Measurements from ENCODE around the gene GABRG3. TPM values are rescaled to one million over a fixed set of nuclear protein-coding genes. Genes with fewer than 3 reads are reported as not detected.

GABRG3 gene
- total RNA-seq, 1 experiment from 2014 or later = 0.15 TPM

- H3K23me2 ChIP-seq (ENCODE audit: insufficient read length, low read depth, low read length, poor library complexity, severe bottlenecking) = no peaks in the 10 kb centered on the region
- no peak overlapping the region for H2AK5ac ChIP-seq (ENCODE audit: insufficient read length, low read length)
- H3K9ac ChIP-seq (ENCODE audit: extremely low read depth, insufficient read length, low read length) = no peak overlapping the region
- H4K91ac ChIP-seq (ENCODE audit: insufficient read length, low read depth, low read length) = no peak overlapping the region
- no peak overlapping the region for H4K5ac ChIP-seq (ENCODE audit: insufficient read length, low read depth, low read length)
- no peak overlapping the region for H4K8ac ChIP-seq (replicated peaks; ENCODE audit: insufficient read length, low read depth, low read length)
- H2BK20ac ChIP-seq (ENCODE audit: low read depth, low read length, poor library complexity, severe bottlenecking) = no peak overlapping the region
- no peak overlapping the region for H2BK12ac ChIP-seq (ENCODE audit: insufficient read length, low read depth, low read length)
- H4K20me1 ChIP-seq (ENCODE audit: control insufficient read depth, insufficient read depth, insufficient read length) = no peaks in the 10 kb centered on the region
- Mint-ChIP-seq H3K4me3 (no peak overlapping the region), H3K27me3 (ENCODE audit: low read depth) (no peaks in the 10 kb centered on the region), H3K4me1 (peaks cover 16 to 19% of the 10 kb centered on the region in 2 experiments), H3K9me3 (no peaks in the 10 kb centered on the region), H3K27ac (no peak overlapping the region), H3K36me3 (ENCODE audit: insufficient read depth in 1 of 3, low read depth in 3 of 3) (no peaks in the 10 kb centered on the region)
- no peaks in the 10 kb centered on the region for H3K27me3 ChIP-seq (ENCODE audit: insufficient read depth, low read length)
- H3K9me3 ChIP-seq (ENCODE audit: control insufficient read depth, low read depth, low read length) = no peaks in the 10 kb centered on the region
- H2BK5ac ChIP-seq (ENCODE audit: insufficient read length, low read length) = no peak overlapping the region
- WGBS (ENCODE audit: extremely low coverage, insufficient read length, low lambda C conversion rate) = no CpG with 5 or more reads among the region's 3 CpGs
- no peak overlapping the region for H3K4me2 ChIP-seq (ENCODE audit: insufficient read depth, insufficient read length, low read length)
- TF ChIP-seq, protein P1, sequence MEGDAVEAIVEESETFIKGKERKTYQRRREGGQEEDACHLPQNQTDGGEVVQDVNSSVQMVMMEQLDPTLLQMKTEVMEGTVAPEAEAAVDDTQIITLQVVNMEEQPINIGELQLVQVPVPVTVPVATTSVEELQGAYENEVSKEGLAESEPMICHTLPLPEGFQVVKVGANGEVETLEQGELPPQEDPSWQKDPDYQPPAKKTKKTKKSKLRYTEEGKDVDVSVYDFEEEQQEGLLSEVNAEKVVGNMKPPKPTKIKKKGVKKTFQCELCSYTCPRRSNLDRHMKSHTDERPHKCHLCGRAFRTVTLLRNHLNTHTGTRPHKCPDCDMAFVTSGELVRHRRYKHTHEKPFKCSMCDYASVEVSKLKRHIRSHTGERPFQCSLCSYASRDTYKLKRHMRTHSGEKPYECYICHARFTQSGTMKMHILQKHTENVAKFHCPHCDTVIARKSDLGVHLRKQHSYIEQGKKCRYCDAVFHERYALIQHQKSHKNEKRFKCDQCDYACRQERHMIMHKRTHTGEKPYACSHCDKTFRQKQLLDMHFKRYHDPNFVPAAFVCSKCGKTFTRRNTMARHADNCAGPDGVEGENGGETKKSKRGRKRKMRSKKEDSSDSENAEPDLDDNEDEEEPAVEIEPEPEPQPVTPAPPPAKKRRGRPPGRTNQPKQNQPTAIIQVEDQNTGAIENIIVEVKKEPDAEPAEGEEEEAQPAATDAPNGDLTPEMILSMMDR (conservative IDR thresholded peaks at IDR 0.05) = no peak
- H3T11ph ChIP-seq (ENCODE audit: low read length) = no peak overlapping the region
- no peak for DNase-seq
- no peak overlapping the region for H2BK15ac ChIP-seq (ENCODE audit: low read depth, low read length)
- H3K79me1 ChIP-seq (ENCODE audit: insufficient read depth, low read depth, low read length, poor library complexity, severe bottlenecking) = no peaks in the 10 kb centered on the region
- no peak overlapping the region for H2AFZ ChIP-seq (ENCODE audit: low read length)
- no peak overlapping the region for H3K4ac ChIP-seq (ENCODE audit: low read depth, low read length)
- no peak overlapping the region for H3K23ac ChIP-seq (ENCODE audit: insufficient read length, low read depth, low read length)
- H3K4me1 ChIP-seq (ENCODE audit: insufficient read depth, low read length) = peaks cover 7% of the 10 kb centered on the region; the same call in 1 of the 2 replicates
- H3K56ac ChIP-seq (ENCODE audit: insufficient read length, low read depth, low read length) = no peak overlapping the region
- no peak overlapping the region for H3K18ac ChIP-seq (ENCODE audit: insufficient read length, low read depth, low read length)
- no peak overlapping the region for H2BK120ac ChIP-seq (ENCODE audit: low read depth, low read length, poor library complexity, severe bottlenecking)
- no peaks in the 10 kb centered on the region for H3K79me2 ChIP-seq (ENCODE audit: insufficient read depth, low read length)
- no peak overlapping the region for H3K27ac ChIP-seq (ENCODE audit: insufficient read length, low read depth, low read length)
- no peak overlapping the region for H3K14ac ChIP-seq (ENCODE audit: insufficient read depth, low read length)
These were observed 307.8 kb downstream of the GABRG3 start for GRCh38 chr15:27278761-27279160.
